NCI-H226 (cell line): ENCODE results near the gene MTRF1.

Experiments
- DNase-seq: peaks from one replicate; pipeline ENCODE4 v3.0.0-alpha.2; 2015

Gene MTRF1

DNA sequence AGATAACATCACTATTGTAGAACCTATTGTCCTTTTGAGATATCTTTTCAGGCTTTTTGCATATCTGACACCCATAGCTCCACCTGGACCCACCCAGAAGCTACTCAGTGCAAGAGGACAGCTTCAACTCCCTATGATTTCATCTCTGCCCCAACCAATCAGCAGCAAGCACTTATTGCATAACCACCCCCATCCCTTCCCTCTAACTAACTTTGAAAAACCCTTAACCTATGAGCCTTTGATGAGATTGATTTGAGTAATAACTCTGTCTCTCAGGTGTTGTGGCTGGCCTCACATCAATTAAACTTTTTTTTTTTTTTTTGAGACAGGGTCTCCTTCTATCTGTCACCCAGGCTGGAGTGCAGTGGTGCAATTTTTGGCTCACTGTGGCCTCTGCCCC is 13.4 kb upstream of the MTRF1 start:
- no peak for DNase-seq

DNA sequence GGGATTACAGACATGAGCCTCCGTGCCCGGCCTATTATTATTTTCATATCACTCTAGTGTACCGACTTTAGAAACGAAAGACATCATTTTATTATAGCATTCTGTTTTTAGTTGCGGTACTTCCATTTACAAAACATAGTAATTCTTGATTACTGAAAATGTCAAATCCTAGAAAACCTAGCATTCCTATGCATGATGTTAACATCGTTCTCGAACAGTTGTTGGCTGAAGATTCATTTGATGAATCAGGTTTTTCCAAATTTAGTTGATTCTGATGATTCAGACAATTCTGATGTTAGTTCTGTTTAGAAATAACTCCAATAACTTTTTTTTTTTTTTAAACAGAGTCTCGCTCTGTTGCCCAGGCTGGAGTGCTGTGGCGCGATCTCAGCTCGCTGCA is 11.5 kb upstream of the MTRF1 start:
- no peak for DNase-seq

DNA sequence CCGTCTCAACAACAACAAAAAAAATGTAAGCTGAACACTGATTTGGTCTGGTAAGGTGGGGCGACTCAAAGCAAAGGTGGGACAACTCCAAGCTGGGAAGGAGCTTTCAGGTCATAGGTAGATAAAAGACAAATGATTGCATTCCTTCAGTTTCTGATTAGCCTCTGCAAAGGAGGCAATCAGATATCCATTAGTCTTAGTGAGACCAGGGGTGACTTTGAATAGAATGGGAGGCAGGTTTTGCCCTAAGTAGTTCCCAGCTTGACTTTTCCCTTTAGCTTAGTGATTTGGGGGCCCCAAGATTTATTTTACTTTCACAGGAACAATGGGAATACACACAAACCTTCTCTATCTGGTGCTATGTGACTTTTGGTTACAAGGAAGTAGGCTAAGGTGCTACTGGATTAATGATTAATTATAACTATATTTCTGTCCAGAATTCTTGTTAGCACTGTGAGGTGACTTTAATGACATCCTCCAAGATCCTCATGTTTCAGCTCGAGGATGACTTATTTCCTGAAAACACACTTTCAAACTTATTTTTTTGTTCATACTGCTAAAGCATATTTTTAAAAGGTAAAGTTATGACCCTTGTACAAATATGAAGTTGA is 10.6 kb upstream of the MTRF1 start:
- no peak for DNase-seq

DNA sequence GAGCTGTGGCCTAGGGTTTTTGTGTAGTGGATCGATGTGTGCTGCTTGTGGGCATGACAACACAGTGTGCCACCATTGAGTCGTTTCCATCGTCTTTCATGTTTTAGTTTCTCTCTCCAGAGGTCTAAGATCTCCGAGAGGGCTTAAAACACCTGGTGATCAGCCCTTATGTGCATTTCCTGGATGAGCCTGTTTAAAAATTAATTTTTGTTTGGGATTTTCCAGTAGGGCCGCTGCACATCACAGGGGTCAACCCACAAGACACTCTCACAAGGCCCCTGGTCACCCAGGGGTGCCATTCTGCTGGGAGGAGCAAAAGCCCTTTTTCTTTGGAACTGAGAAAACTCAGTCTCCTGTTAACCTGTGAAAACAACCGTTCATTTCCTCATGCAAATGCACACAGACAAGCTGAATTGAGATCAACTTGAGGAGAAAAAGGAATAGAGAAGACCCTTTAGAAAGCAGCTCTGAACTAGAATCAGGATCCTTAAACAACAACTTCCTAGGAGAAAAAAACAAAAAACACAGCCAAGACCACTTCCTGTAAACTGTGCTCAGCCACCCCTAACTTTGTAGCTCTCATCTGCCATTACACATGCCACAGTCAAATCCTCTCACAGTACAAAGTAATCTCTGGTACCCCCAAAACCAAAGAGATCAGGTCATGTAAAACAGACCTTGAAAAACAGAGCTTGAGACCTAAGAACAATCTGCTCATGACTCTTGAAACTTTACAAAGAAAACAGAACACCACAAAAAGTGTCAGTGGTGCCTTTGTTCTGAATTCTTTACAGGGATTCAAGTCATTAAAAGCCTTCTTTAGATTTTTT is 8.3 kb upstream of the MTRF1 start:
- no peak for DNase-seq

DNA sequence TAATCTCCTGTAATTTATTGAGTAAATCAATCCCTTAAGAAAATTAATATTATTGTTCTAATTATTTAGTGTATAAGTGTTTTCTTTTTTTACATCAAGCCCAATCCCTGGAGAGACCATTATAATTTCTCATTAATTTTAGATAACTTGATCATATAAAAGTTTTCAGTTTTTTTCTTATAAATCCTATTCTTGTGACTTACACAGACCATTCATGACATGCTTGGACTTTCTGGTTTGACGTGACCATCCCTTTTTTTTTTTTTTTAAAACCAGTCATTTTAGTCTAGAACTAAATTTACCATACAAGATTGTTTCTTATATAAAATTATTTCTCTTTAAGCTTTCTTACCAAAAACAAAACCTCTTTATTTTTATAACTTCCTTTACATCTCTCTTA is 5.4 kb upstream of the MTRF1 start:
- DNase-seq = peak; percentile 32

GRCh38 chr13:41267106-41267505 is 3.7 kb upstream of the MTRF1 start:
- DNase-seq = no peak

DNA sequence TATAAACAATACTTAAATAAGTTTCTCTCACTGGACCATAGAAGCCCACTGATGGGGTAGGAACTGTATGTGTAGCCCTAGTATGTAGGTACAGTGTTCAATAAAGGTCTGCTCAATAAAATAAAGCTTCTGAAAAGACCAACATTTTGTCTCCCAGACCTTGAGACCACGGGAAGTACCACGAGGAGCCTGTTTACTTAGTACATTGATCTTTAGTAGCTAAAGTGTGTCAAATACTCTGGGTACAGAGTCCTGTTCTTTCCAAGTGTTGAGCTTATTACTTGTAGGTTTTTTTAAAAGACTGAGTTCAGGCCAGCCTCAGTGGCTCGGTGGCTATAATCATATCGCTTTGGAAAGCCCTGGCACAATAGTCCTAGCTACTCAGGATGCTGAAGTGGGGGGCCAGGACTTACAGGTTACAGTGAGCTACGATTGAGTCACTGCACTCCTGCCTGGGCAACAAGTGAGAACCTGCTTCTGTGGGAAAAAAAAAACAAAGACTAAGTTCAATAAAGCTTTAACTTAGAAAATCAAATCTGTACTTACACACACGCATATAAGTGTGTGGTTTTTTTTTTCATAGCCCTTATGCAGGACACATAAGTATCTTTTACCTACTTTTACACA is 3.4 kb downstream of the MTRF1 start:
- no peak for DNase-seq

DNA sequence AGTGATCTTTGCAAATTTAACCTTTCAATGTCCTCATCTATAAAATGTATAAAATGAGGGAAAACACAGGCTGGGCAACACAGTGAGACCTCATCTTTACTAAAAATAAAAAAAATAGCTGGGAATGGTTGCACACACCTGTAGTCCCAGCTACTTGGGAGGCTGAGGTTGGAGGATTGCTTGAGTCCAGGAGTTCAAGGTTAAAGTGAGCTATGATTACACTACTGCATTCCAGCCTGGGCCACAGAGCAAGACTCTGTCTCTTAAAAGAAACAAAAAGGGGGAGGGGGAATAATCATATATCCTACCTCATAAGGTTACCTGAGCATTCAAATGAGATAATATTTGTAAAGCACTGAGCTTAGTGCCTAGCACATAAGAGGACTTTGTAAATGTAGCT is 5.8 kb downstream of the MTRF1 start:
- DNase-seq = no peak

DNA sequence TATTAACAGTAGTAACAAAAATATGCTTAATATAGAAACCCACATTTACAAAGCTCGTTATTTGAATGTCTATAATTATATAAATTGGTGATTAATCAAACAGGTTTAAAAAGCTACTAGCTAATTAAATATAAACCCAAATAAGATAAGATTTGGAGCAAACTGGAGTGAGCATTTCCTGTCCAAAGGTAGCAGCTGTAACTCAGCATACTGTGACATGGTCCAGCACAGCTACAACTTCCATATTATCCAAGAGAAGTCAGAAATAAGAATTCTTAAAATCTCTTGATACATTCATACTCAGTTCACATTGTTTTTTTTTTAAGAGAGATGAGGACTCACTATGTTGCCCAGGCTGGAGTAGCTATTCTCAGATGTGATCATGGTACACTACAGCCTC is 8.5 kb downstream of the MTRF1 start:
- no peak for DNase-seq

DNA sequence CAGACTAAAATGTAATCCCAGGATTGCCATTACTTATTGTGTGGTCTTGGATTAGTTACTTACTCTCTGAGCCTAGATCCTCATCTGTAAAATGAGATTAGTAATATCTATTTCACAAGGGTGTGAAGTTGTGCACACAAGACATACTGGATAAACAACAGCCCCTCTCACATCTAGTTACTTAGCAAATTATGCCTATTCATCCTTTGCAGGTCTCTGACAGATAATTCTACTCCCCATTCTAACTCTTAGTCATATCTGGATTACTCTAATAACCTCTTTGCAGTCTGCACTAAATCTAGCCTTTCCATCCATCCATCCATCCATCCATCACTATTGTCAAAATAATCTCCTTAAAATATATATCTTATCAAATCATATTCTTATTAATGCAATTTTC is 12.4 kb downstream of the MTRF1 start:
- no peak for DNase-seq

GRCh38 chr13:41246969-41247680 is 16.3 kb downstream of the MTRF1 start:
- no peak for DNase-seq

GRCh38 chr13:41244556-41244955 is 18.8 kb downstream of the MTRF1 start:
- no peak for DNase-seq

- DNase-seq = no peak
These were observed 21.8 kb downstream of the MTRF1 start for GRCh38 chr13:41241626-41242025.

GRCh38 chr13:41236369-41236768 is 27.0 kb downstream of the MTRF1 start:
- DNase-seq = no peak

- DNase-seq = no peak
These were observed 30.5 kb downstream of the MTRF1 start for GRCh38 chr13:41232578-41233480.

GRCh38 chr13:41231786-41232185 is 31.6 kb downstream of the MTRF1 start:
- no peak for DNase-seq

DNA sequence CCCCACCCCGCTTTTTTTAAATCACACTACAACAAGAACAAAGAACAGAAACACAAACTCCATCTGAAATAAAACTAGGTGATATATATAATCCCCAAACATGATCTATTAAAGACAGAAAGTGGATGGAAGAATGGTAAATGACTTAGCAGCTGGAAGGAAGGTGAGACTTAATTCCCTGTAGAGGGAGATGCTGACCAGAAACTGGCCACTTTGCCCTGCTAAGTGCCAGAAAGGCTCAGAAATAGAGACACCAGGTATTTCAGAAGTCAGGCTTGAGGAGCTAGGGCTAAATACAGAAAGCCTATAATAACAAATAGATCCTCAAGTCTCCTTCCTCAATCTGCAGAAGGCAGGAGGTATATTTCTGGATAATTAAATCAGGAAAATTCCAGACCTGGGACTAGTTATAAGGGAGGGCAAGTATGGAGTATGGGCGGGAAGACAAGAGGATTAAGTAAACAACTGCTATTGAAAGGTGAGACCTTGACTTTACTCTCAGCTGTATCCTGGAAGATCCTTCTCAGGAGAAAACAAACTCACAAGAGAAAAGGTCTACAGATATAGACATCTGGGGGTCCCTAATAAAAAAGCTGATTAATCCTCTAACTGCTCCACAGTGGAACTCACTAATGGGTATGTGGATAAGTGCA is 32.2 kb downstream of the MTRF1 start:
- DNase-seq = no peak

GRCh38 chr13:41229356-41229755 is 34.0 kb downstream of the MTRF1 start:
- DNase-seq = no peak

DNA sequence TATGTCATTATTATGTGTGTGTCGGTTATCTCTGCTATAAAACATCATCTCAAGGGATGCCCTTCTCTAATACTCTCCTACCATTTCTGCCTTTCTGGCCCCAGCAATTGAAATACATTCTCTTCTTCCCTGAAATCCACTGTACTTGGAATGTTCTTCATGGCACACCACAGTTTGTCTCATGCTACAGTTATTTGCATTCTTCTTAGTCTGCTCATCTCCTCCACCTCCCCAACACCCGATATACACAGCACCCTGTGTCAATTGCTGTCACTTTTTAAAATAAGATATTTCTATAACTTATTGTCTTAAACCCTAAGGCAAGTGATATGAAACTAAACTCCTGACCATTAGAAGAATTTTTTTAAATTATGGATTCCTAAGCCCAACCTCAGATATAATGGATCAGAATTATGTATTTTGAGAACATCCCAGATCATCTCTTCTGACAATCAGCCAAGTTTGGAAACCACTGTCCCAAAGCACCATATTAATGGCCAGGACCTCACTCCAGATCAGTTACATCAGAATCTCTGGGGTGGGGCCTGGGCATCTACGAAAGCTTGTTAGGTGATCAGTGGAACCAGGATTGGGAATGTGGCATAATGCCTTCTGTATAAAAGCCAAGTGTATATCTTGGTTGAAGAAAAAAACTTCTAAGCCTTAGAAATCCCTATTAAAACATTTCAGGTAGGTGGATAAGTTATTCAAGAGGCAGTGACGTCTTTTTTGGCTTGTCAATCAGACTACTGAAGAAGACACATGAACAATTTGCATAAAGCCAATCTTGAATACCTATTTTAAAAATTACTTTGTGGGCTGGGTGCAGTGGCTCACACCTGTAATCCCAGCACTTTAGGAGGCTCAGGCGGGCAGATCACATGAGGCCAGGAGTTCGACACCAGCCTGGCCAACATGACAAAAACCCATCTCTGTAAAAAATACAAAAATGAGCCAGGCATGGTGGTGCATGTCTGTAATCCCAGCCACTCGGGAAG is 39.0 kb downstream of the MTRF1 start:
- DNase-seq = peak; percentile 70

- DNase-seq = peak; percentile 48
These were observed 41.0 kb downstream of the MTRF1 start for GRCh38 chr13:41222259-41222852.
